Ishikawa (cell line): ENCODE results near the gene ARL6IP1.

Experiments
- EGR1 ChIP-seq: IDR thresholded peaks from 2 replicates; pipeline ENCODE4 v1.6.1; 2012
- EP300 ChIP-seq: IDR thresholded peaks from 2 replicates; pipeline ENCODE4 v1.6.1; 2012; ENCODE audit warnings: borderline replicate concordance
- FOXM1 ChIP-seq: IDR thresholded peaks from 2 replicates; pipeline ENCODE4 v1.6.1; 2012; ENCODE audit warnings: low read depth, borderline replicate concordance
- MAX ChIP-seq: IDR thresholded peaks from 2 replicates; pipeline ENCODE4 v1.6.1; 2012
- RAD21 ChIP-seq: IDR thresholded peaks from 2 replicates; pipeline ENCODE4 v1.6.1; 2012; ENCODE audit warnings: low read depth
- REST ChIP-seq: IDR thresholded peaks from 2 replicates; pipeline ENCODE4 v1.6.1; 2012; ENCODE audit warnings: low read depth, mild to moderate bottlenecking
- TAF1 ChIP-seq: IDR thresholded peaks from 2 replicates; pipeline ENCODE4 v1.6.1; 2012; ENCODE audit warnings: low read depth, mild to moderate bottlenecking

GRCh38 chr16:18800293-18800692, 1.1 kb downstream of the ARL6IP1 start:
- TF ChIP-seq REST (no peak), EP300 (no peak), FOXM1 (no peak), RAD21 (no peak), MAX (no peak), EGR1 (no peak), TAF1 (no peak)
